Measurements from ENCODE around the gene TXN2. TPM values are rescaled to one million over a fixed set of nuclear protein-coding genes. Genes with fewer than 3 reads are reported as not detected.
"Not testable (repeated sequence)": the region's sequence is repeated elsewhere in the genome, so short reads cannot be mapped to it uniquely, and the experiment has no call there.

The TXN2 gene
- total and polyA plus RNA-seq, 3 donors from 2014 or later, result 92.4 to 141 (median 95.6) TPM

- Histone ChIP-seq H3K4me3 (peak overlapping the region; percentile 61 to 69), H3K27ac (peak overlapping the region; percentile 87), H3K27me3 (no peaks in the 10 kb centered on the region), H3K36me3 (ENCODE audit: low read depth, missing control alignments) (no peaks in the 10 kb centered on the region), H3K4me1 (peaks cover 19% of the 10 kb centered on the region), H3K9me3 (no peaks in the 10 kb centered on the region)
- WGBS, 2 donors, result 56 to 64% methylated on average over 16 to 21 of the region's 21 CpGs
- intact Hi-C loops (cut with DNase I; ENCODE audit: low total_unique reads), result loop anchor here (10.0 kb wide), 1 partner anchor 71 kb away; the partner anchor contains the start of gene MYH9
- no peak for DNase-seq
- no peak for TF ChIP-seq CTCF (IDR thresholded peaks at IDR 0.05)
- TF ChIP-seq POLR2A (IDR thresholded peaks at IDR 0.05), result no peak
Observed at GRCh38 chr22:36455571-36456463, 25.6 kb downstream of the TXN2 start.

GRCh38 chr22:36454916-36455570 lies 26.4 kb downstream of the TXN2 start:
- TF ChIP-seq CTCF (IDR thresholded peaks at IDR 0.05), result peak in 1 of 3 experiments; percentile 5
- TF ChIP-seq POLR2A (IDR thresholded peaks at IDR 0.05), result peak; percentile 53
- Histone ChIP-seq H3K27me3 (no peaks in the 10 kb centered on the region), H3K4me1 (peaks cover 19% of the 10 kb centered on the region), H3K4me3 (peak overlapping the region; percentile 61 to 69), H3K9me3 (no peaks in the 10 kb centered on the region), H3K27ac (peak overlapping the region; percentile 87), H3K36me3 (ENCODE audit: low read depth, missing control alignments) (no peaks in the 10 kb centered on the region)
- 0 to 1% methylated on average over 16 to 25 of the region's 61 CpGs for WGBS, 2 donors
- intact Hi-C loops (cut with DNase I; ENCODE audit: low total_unique reads), result loop anchor here (10.0 kb wide), 1 partner anchor 70 kb away; the partner anchor contains the start of gene MYH9
- peak; percentile 94 for DNase-seq

DNA sequence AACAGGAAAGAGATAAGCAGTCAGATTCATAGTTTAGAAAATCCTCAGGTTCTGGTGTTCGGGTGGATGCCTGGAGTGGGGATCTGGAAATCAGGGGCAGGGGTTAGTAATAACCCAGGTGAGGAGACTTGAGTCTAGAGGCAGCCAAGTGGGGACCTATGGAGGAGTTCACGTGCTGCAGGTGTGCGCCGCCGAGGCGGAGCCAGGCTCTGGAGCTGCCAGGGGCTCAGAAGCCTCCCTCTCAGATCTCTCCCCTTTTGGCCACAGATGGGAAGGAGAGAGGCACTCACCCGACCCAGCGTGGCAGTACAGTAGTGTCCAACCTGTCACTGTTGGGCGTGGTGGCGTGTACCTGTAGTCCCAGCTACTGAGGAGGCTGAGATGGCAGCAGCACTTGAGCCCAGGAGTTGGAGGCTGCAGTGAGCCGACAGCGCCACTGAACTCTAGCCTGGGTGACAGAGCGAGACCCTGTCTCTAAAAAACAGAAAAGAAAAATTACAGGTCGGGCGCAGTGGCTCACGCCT lies 27.5 kb downstream of the TXN2 start:
- 65 to 73% methylated on average over 12 to 16 of the region's 16 CpGs for WGBS, 2 donors
- Histone ChIP-seq H3K27ac (peak overlapping the region in 1 of 2 donors; percentile 41), H3K36me3 (ENCODE audit: low read depth, missing control alignments) (no peaks in the 10 kb centered on the region), H3K4me1 (peaks cover 19% of the 10 kb centered on the region), H3K27me3 (no peaks in the 10 kb centered on the region), H3K4me3 (no peak overlapping the region), H3K9me3 (no peaks in the 10 kb centered on the region)
- TF ChIP-seq CTCF (IDR thresholded peaks at IDR 0.05), result no peak
- TF ChIP-seq POLR2A (IDR thresholded peaks at IDR 0.05), result no peak
- intact Hi-C loops (cut with DNase I; ENCODE audit: low total_unique reads), result loop anchor here (10.0 kb wide), 1 partner anchor 69 kb away; the partner anchor contains the start of gene MYH9
- DNase-seq, result no peak

- Histone ChIP-seq H3K4me1 (peaks cover 18% of the 10 kb centered on the region), H3K27ac (peak overlapping the region in 1 of 2 donors; percentile 72)
- H3K9me3 ChIP-seq; H3K36me3 ChIP-seq (ENCODE audit: low read depth, missing control alignments); H3K27me3 ChIP-seq; DNase-seq; H3K4me3 ChIP-seq: not testable (repeated sequence)
- intact Hi-C loops (cut with DNase I; ENCODE audit: low total_unique reads), result loop anchor here (10.0 kb wide), 1 partner anchor 68 kb away; the partner anchor contains the start of gene MYH9
- WGBS, 2 donors, result 82% methylated on average over 5 of the region's 5 CpGs
Observed at GRCh38 chr22:36452978-36453607, 28.3 kb downstream of the TXN2 start.
